Glutamatergic neuron (in vitro differentiated cells): ENCODE measurements around the gene SCN8A. TPM values are rescaled to one million over a fixed set of nuclear protein-coding genes. Genes with fewer than 3 reads are reported as not detected.

Source experiments
- DNase-seq: peaks from one replicate; pipeline ENCODE4 v3.0.0; 2022
- H3K27ac Mint-ChIP-seq: one replicate; pipeline ENCODE4 v1.8.0; 2020; ENCODE audit warnings: mild to moderate bottlenecking, mixed read lengths, inconsistent platforms; ENCODE audit not compliant: unreplicated experiment
- H3K27me3 Mint-ChIP-seq: one replicate; pipeline ENCODE4 v1.8.0; 2020; ENCODE audit warnings: mild to moderate bottlenecking, moderate library complexity, mixed read lengths, inconsistent platforms; ENCODE audit not compliant: unreplicated experiment
- H3K36me3 Mint-ChIP-seq: one replicate; pipeline ENCODE4 v1.8.0; 2020; ENCODE audit warnings: mild to moderate bottlenecking, mixed read lengths, inconsistent platforms; ENCODE audit not compliant: unreplicated experiment
- H3K4me1 Mint-ChIP-seq: one replicate; pipeline ENCODE4 v1.8.0; 2020; ENCODE audit warnings: mild to moderate bottlenecking, low read depth, mixed read lengths, inconsistent platforms; ENCODE audit not compliant: unreplicated experiment
- H3K4me3 Mint-ChIP-seq: one replicate; pipeline ENCODE4 v1.8.0; 2020; ENCODE audit warnings: mild to moderate bottlenecking, mixed read lengths, inconsistent platforms; ENCODE audit not compliant: unreplicated experiment
- H3K9me3 Mint-ChIP-seq: one replicate; pipeline ENCODE4 v1.8.0; 2020; ENCODE audit warnings: mild to moderate bottlenecking, moderate library complexity, mixed read lengths, inconsistent platforms; ENCODE audit not compliant: unreplicated experiment
- total RNA-seq: library from RNA; stranded (reverse); fragmentation: NEBNext Ultra II Directional; extraction: Animal tissue kit (Norgen Biotek cat#: 25700); gene quantifications from one replicate; pipeline ENCODE4 v1.2.1, GENCODE V29; 2021; ENCODE audit not compliant: unreplicated experiment
- TF ChIP-seq, protein P1 (sequence below): fragments of 200-600 bp; sonication (generic); IDR thresholded peaks from one replicate; pipeline ENCODE4 v1.5.0; 2021; ENCODE audit not compliant: partially characterized antibody, unreplicated experiment

SCN8A gene
- total RNA-seq, 1 donor from 2014 or later: 47.6 TPM

- no peaks in the 10 kb centered on the region for H3K27me3 Mint-ChIP-seq
- no peak overlapping the region for H3K27ac Mint-ChIP-seq
- no peaks in the 10 kb centered on the region for H3K4me1 Mint-ChIP-seq
- TF ChIP-seq, protein P1, sequence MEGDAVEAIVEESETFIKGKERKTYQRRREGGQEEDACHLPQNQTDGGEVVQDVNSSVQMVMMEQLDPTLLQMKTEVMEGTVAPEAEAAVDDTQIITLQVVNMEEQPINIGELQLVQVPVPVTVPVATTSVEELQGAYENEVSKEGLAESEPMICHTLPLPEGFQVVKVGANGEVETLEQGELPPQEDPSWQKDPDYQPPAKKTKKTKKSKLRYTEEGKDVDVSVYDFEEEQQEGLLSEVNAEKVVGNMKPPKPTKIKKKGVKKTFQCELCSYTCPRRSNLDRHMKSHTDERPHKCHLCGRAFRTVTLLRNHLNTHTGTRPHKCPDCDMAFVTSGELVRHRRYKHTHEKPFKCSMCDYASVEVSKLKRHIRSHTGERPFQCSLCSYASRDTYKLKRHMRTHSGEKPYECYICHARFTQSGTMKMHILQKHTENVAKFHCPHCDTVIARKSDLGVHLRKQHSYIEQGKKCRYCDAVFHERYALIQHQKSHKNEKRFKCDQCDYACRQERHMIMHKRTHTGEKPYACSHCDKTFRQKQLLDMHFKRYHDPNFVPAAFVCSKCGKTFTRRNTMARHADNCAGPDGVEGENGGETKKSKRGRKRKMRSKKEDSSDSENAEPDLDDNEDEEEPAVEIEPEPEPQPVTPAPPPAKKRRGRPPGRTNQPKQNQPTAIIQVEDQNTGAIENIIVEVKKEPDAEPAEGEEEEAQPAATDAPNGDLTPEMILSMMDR: no peak
- no peaks in the 10 kb centered on the region for H3K9me3 Mint-ChIP-seq
- no peaks in the 10 kb centered on the region for H3K36me3 Mint-ChIP-seq
- no peak overlapping the region for H3K4me3 Mint-ChIP-seq
- DNase-seq: no peak
Observed at GRCh38 chr12:51784688-51785087, 193.7 kb downstream of the SCN8A start.

- Mint-ChIP-seq H3K9me3 (no peaks in the 10 kb centered on the region), H3K4me3 (no peak overlapping the region), H3K27me3 (no peaks in the 10 kb centered on the region), H3K4me1 (no peaks in the 10 kb centered on the region), H3K36me3 (no peaks in the 10 kb centered on the region), H3K27ac (no peak overlapping the region)
- TF ChIP-seq, protein P1: no peak
- DNase-seq: no peak
Observed at GRCh38 chr12:51785906-51786305, 194.9 kb downstream of the SCN8A start.

- H3K4me3 Mint-ChIP-seq: no peak overlapping the region
- peaks cover 8% of the 10 kb centered on the region for H3K36me3 Mint-ChIP-seq
- H3K27me3 Mint-ChIP-seq: no peaks in the 10 kb centered on the region
- no peaks in the 10 kb centered on the region for H3K4me1 Mint-ChIP-seq
- TF ChIP-seq, protein P1: no peak
- DNase-seq: no peak
- peaks cover 7% of the 10 kb centered on the region for H3K9me3 Mint-ChIP-seq
- no peak overlapping the region for H3K27ac Mint-ChIP-seq
Observed at GRCh38 chr12:51788876-51789275, 197.8 kb downstream of the SCN8A start.

DNA sequence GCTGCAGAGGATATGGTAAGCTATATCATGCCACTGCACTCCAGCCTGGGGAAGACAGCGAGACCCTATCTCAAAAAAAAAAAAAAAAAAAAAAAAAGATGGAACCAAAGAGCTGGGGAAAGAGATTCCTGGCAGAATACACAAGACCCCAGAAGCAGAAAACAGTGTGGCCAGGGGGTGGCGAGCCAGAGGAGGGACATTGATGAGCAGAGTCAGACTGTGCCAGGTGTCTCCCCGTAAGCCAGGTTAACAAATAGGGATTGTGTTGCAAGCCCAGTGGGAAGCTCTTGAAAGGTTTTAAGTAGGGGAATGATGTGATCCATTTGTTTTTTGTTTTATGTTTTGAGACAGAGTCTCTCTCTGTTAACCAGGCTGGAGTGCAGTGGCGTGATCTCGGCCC, 201.4 kb downstream of the SCN8A start:
- Mint-ChIP-seq H3K4me3 (no peak overlapping the region), H3K27ac (no peak overlapping the region), H3K27me3 (no peaks in the 10 kb centered on the region), H3K4me1 (no peaks in the 10 kb centered on the region), H3K9me3 (peaks cover 9% of the 10 kb centered on the region), H3K36me3 (peaks cover 8% of the 10 kb centered on the region)
- DNase-seq: no peak
- TF ChIP-seq, protein P1: no peak

DNA sequence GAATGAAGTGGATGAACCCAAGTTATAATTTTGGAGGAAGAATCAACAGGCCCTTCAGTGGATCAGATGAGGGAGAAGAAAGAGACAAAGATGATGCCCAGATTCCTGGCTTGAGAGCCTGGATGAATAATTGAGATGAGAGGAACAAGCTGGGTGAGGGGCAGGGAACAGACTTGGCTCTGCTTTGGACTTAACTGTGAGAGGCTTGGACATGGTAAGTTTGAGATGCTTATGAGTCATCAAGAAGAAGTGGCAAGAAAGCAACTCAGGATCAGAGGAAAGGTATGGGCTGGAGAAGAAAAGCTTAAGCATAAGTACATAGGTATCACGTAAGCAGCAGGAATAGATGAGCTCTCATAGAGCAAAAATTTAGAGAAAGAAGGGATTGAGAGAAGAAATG, 202.2 kb downstream of the SCN8A start:
- no peak for DNase-seq
- H3K27ac Mint-ChIP-seq: no peak overlapping the region
- no peak overlapping the region for H3K4me3 Mint-ChIP-seq
- TF ChIP-seq, protein P1: no peak
- H3K4me1 Mint-ChIP-seq: no peaks in the 10 kb centered on the region
- peaks cover 9% of the 10 kb centered on the region for H3K9me3 Mint-ChIP-seq
- H3K27me3 Mint-ChIP-seq: no peaks in the 10 kb centered on the region
- H3K36me3 Mint-ChIP-seq: peaks cover 8% of the 10 kb centered on the region
